Vagina (tissue), 2 donors: ENCODE results near the gene SLC51A.

Experiments used
- CTCF ChIP-seq, 3 experiments: fragments of 450-650 bp in 2 of 3; fragments of 200-600 bp in 1 of 3; sonication (generic) in 1 of 3; IDR thresholded peaks; one replicate each; pipeline ENCODE4 v1.5.1; 2017 to 2019; ENCODE audit warnings: antibody characterized with exemption in 3 of 3, mild to moderate bottlenecking in 2 of 3, moderate library complexity in 2 of 3
- POLR2A ChIP-seq, 2 donors: fragments of 450-650 bp; IDR thresholded peaks; one replicate each; pipeline ENCODE4 v1.6.1; 2017; ENCODE audit warnings: antibody characterized with exemption in 2 of 2, mild to moderate bottlenecking in 2 of 2, moderate library complexity in 2 of 2
- POLR2AphosphoS5 ChIP-seq, 2 donors: sonication (generic); formaldehyde crosslinking; IDR thresholded peaks; one replicate each; pipeline ENCODE4 v1.9.0; 2017; ENCODE audit warnings: antibody characterized with exemption in 2 of 2, mild to moderate bottlenecking in 2 of 2, low read depth in 1 of 2; ENCODE audit not compliant: insufficient read depth in 1 of 2

- no peak for TF ChIP-seq CTCF (IDR thresholded peaks at IDR 0.05)
- no peak for TF ChIP-seq POLR2AphosphoS5 (IDR thresholded peaks at IDR 0.05; ENCODE audit: insufficient read depth in 1 of 2, low read depth in 1 of 2)
- TF ChIP-seq POLR2A (IDR thresholded peaks at IDR 0.05) = no peak
Measured at GRCh38 chr3:196273655-196274054, 57.3 kb downstream of the SLC51A start.
